Calu3 (cell line): ENCODE results near the gene PBX1. TPM values are rescaled to one million over a fixed set of nuclear protein-coding genes. Genes with fewer than 3 reads are reported as not detected.

Source experiments
- BruUV-seq: library from RNA; stranded (reverse); fragments of 400-500 nt; replicated peaks from 2 replicates; lab custom pipeline; 2021; lab: Mats Ljungman, UMichigan
- CTCF ChIA-PET: fragments of 300-600 bp; sonication (Branson Sonifier 250); formaldehyde crosslinking; loops from one replicate; lab custom pipeline; 2022; ENCODE audit warnings: antibody characterized with exemption; lab: Charles Lee
- DNase-seq: peaks from one replicate; pipeline ENCODE4 v3.0.0; 2022
- H3K27ac Mint-ChIP-seq: one replicate; pipeline ENCODE4 v1.8.0; 2022; ENCODE audit warnings: mixed read lengths; ENCODE audit not compliant: unreplicated experiment
- H3K27me3 Mint-ChIP-seq: one replicate; pipeline ENCODE4 v1.8.0; 2022; ENCODE audit warnings: mixed read lengths; ENCODE audit not compliant: unreplicated experiment
- H3K36me3 Mint-ChIP-seq: one replicate; pipeline ENCODE4 v1.8.0; 2022; ENCODE audit warnings: mild to moderate bottlenecking, moderate library complexity, mixed read lengths; ENCODE audit not compliant: insufficient read depth, unreplicated experiment
- H3K4me1 Mint-ChIP-seq: one replicate; pipeline ENCODE4 v1.8.0; 2022; ENCODE audit warnings: mild to moderate bottlenecking, low read depth, mixed read lengths; ENCODE audit not compliant: unreplicated experiment
- H3K4me3 Mint-ChIP-seq: one replicate; pipeline ENCODE4 v1.8.0; 2022; ENCODE audit warnings: mild to moderate bottlenecking, low read depth, moderate library complexity, mixed read lengths; ENCODE audit not compliant: unreplicated experiment
- H3K9me3 Mint-ChIP-seq: one replicate; pipeline ENCODE4 v1.8.0; 2022; ENCODE audit warnings: low read depth, mixed read lengths; ENCODE audit not compliant: unreplicated experiment
- intact Hi-C: fragments of 100-400 bp; cut with micrococcal nuclease; formaldehyde crosslinking; loops from one replicate; pipeline ENCODE4 v1.10.0; 2022; ENCODE audit not compliant: unreplicated experiment
- total RNA-seq: library from RNA; stranded (reverse); gene quantifications from 2 replicates; pipeline ENCODE4 v1.2.3, GENCODE V29; 2022
- TF ChIP-seq, protein P1 (sequence below): fragments of 200-600 bp; IDR thresholded peaks from one replicate; pipeline ENCODE4 v1.8.0; 2022; ENCODE audit warnings: antibody characterized with exemption; ENCODE audit not compliant: unreplicated experiment

The PBX1 gene
- total RNA-seq, 1 experiment from 2014 or later: 22.5 TPM

DNA sequence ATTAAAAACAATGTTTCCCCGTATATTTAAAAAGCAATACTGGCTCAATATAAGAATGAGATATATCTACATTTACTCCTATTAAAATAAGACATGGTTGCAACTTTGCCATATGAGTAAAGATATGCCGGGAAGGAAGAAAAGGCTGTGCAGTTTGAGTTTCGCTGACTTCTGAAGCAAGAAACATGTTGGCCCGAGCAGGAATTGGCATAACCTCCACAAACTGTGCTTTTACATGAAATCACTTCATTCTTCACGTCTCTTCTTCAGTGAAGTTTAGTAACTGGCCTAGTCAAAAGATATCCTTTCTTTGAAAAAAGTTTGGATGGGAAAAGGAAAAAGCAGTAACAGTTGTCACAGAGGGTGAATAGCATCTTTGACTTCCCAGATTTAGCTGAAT lies 342.0 kb downstream of the PBX1 start:
- DNase-seq: no peak
- BruUV-seq: no TSS peak
- Mint-ChIP-seq H3K36me3 (no peaks in the 10 kb centered on the region), H3K27ac (no peak overlapping the region), H3K9me3 (peaks cover 6% of the 10 kb centered on the region), H3K4me3 (no peak overlapping the region), H3K27me3 (no peaks in the 10 kb centered on the region), H3K4me1 (no peaks in the 10 kb centered on the region)
- intact Hi-C loops: loop anchor here (10.0 kb wide), 1 partner anchor 96 kb away; no protein-coding TSS in a partner anchor
- CTCF ChIA-PET: interaction anchor here (0.7 kb wide), 1 partner anchor 1525 kb away, joined by 3 read pairs; no protein-coding TSS in a partner anchor
- TF ChIP-seq, protein P1, sequence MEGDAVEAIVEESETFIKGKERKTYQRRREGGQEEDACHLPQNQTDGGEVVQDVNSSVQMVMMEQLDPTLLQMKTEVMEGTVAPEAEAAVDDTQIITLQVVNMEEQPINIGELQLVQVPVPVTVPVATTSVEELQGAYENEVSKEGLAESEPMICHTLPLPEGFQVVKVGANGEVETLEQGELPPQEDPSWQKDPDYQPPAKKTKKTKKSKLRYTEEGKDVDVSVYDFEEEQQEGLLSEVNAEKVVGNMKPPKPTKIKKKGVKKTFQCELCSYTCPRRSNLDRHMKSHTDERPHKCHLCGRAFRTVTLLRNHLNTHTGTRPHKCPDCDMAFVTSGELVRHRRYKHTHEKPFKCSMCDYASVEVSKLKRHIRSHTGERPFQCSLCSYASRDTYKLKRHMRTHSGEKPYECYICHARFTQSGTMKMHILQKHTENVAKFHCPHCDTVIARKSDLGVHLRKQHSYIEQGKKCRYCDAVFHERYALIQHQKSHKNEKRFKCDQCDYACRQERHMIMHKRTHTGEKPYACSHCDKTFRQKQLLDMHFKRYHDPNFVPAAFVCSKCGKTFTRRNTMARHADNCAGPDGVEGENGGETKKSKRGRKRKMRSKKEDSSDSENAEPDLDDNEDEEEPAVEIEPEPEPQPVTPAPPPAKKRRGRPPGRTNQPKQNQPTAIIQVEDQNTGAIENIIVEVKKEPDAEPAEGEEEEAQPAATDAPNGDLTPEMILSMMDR: no peak
